Caco-2 (cell line): ENCODE data around the gene ANKRD52. TPM values are rescaled to one million over a fixed set of nuclear protein-coding genes. Genes with fewer than 3 reads are reported as not detected.
A peak's percentile ranks its signal among the peaks of the same experiment; 100 is the strongest.

Source experiments
- BruUV-seq: library from RNA; stranded (reverse); fragments of 400-500 nt; replicated peaks from 2 replicates; lab custom pipeline; 2021; lab: Mats Ljungman, UMichigan
- CTCF ChIA-PET: fragments of 300-600 bp; sonication (Branson Sonifier 250); formaldehyde crosslinking; loops from one replicate; lab custom pipeline; 2022; ENCODE audit warnings: antibody characterized with exemption; lab: Charles Lee
- POLR2A ChIA-PET: fragments of 300-600 bp; sonication (Branson Sonifier 250); formaldehyde crosslinking; loops from one replicate; lab custom pipeline; 2022; ENCODE audit warnings: antibody characterized with exemption; lab: Charles Lee
- DNase-seq, 2 experiments: peaks; one replicate each; pipeline versions ENCODE4 v3.0.0 to v3.0.0-alpha.2; 2020 to 2022
- H3K27me3 ChIP-seq: replicated peaks from 2 replicates; pipeline ENCODE4 v1.6.0; 2011; ENCODE audit warnings: low read length; ENCODE audit not compliant: control insufficient read depth, insufficient read depth
- H3K36me3 ChIP-seq: 2 replicates; pipeline ENCODE4 v1.5.1; 2011; ENCODE audit warnings: low read length; ENCODE audit not compliant: control insufficient read depth, insufficient read depth
- H3K4me1 ChIP-seq: fragments of 250-450 bp; sonication (Bioruptor Pico); 2 replicates; pipeline ENCODE4 v1.5.1; 2020; ENCODE audit warnings: mild to moderate bottlenecking
- H3K4me3 ChIP-seq: 2 replicates; pipeline ENCODE4 v1.5.1; 2011; ENCODE audit warnings: low read depth, mild to moderate bottlenecking, control low read depth, low read length
- H3K9me3 ChIP-seq: fragments of 250-450 bp; sonication (Bioruptor Pico); 2 replicates; pipeline ENCODE4 v1.5.1; 2020; ENCODE audit warnings: mild to moderate bottlenecking, moderate library complexity
- H3K27ac Mint-ChIP-seq: one replicate; pipeline ENCODE4 v1.8.0; 2022; ENCODE audit warnings: mixed read lengths; ENCODE audit not compliant: unreplicated experiment
- H3K27me3 Mint-ChIP-seq: one replicate; pipeline ENCODE4 v1.8.0; 2022; ENCODE audit warnings: mixed read lengths; ENCODE audit not compliant: insufficient read depth, unreplicated experiment
- H3K36me3 Mint-ChIP-seq: one replicate; pipeline ENCODE4 v1.8.0; 2022; ENCODE audit warnings: mild to moderate bottlenecking, mixed read lengths; ENCODE audit not compliant: insufficient read depth, unreplicated experiment
- H3K4me1 Mint-ChIP-seq: one replicate; pipeline ENCODE4 v1.8.0; 2022; ENCODE audit warnings: low read depth, mixed read lengths; ENCODE audit not compliant: unreplicated experiment
- H3K4me3 Mint-ChIP-seq: one replicate; pipeline ENCODE4 v1.8.0; 2022; ENCODE audit warnings: mild to moderate bottlenecking, moderate library complexity, mixed read lengths; ENCODE audit not compliant: unreplicated experiment
- H3K9me3 Mint-ChIP-seq: one replicate; pipeline ENCODE4 v1.8.0; 2022; ENCODE audit warnings: mixed read lengths; ENCODE audit not compliant: unreplicated experiment
- intact Hi-C: fragments of 100-400 bp; cut with micrococcal nuclease; formaldehyde crosslinking; loops from one replicate; pipeline ENCODE4 v1.10.0; 2022; ENCODE audit not compliant: unreplicated experiment
- total RNA-seq: library from RNA; stranded (reverse); gene quantifications from 2 replicates; pipeline ENCODE4 v1.2.3, GENCODE V29; 2022
- TF ChIP-seq, protein P1 (sequence below), 2 experiments: fragments of 200-600 bp in 1 of 2; IDR thresholded peaks; 1 replicate in 1 of 2; 2 replicates in 1 of 2; pipeline versions ENCODE4 v1.5.1 to v1.8.0; 2011 to 2022; ENCODE audit warnings: antibody characterized with exemption in 1 of 2, control low read depth in 1 of 2, inconsistent platforms in 1 of 2, low read depth in 1 of 2, low read length in 1 of 2, mild to moderate bottlenecking in 1 of 2, moderate library complexity in 1 of 2; ENCODE audit not compliant: insufficient read depth in 1 of 2, severe bottlenecking in 1 of 2, unreplicated experiment in 1 of 2

Gene ANKRD52
- total RNA-seq, 1 experiment from 2014 or later, result 34.6 TPM

DNA sequence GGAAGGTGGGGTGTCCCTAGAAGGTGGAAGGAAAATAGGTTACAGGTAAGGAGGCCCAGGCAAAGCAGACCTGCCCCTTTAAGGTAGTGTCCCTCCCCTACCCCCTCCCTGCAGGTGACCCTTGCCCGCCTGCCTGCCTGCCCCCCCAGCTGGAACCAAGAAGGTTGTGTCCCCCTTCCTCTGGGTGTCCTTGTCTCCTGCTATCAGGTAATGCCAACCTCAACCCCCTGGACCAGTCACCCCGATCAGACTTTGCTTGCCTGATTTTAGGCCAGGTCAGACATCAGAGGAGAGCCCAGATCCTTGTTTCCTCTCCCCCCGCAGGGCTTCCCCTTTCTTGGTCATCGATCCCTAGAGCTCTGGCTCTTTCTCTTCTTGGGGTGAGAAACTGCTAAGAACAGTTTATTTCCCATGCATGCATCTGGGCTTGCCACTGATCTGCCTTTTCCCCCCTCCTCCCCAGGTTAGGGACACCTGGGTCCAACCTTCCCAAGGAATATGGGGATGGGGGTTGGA, 28.2 kb downstream of the ANKRD52 start, which contains the start of gene SLC39A5:
Gene SLC39A5, plus strand, starts transcription at position 136 of the 516 bp plus-strand sequence. CDS start 1,224 bp downstream, outside the sequence.
- no peaks in the 10 kb centered on the region; the same call in 1 of the 2 replicates for H3K36me3 ChIP-seq
- no peaks in the 10 kb centered on the region for H3K27me3 ChIP-seq
- H3K36me3 Mint-ChIP-seq, result peaks cover 20% of the 10 kb centered on the region
- intact Hi-C loops, result loop anchor here (1.0 to 2.0 kb wide), 4 partner anchors 8 to 71 kb away; partner anchors contain the start of genes COQ10A and CS
- ChIA-PET CTCF (interaction anchor here (0.5 to 1.8 kb wide), 4 partner anchors 9 to 145 kb away, joined by 3 to 15 read pairs (median 5); partner anchors contain the start of gene RNF41), POLR2A (interaction anchor here (0.6 to 2.0 kb wide), 4 partner anchors 8 to 102 kb away, joined by 4 to 13 read pairs (median 6); partner anchors contain the start of genes RNF41 and SMARCC2)
- DNase-seq, result peak; percentile 38 to 65
- peak within 1 kb of the TSS; percentile 86 for H3K4me3 Mint-ChIP-seq
- H3K9me3 Mint-ChIP-seq, result no peaks in the 10 kb centered on the region
- BruUV-seq, result TSS peak; percentile 91
- H3K27me3 Mint-ChIP-seq, result no peaks in the 10 kb centered on the region
- no peaks in the 10 kb centered on the region for H3K9me3 ChIP-seq
- TF ChIP-seq, protein P1, sequence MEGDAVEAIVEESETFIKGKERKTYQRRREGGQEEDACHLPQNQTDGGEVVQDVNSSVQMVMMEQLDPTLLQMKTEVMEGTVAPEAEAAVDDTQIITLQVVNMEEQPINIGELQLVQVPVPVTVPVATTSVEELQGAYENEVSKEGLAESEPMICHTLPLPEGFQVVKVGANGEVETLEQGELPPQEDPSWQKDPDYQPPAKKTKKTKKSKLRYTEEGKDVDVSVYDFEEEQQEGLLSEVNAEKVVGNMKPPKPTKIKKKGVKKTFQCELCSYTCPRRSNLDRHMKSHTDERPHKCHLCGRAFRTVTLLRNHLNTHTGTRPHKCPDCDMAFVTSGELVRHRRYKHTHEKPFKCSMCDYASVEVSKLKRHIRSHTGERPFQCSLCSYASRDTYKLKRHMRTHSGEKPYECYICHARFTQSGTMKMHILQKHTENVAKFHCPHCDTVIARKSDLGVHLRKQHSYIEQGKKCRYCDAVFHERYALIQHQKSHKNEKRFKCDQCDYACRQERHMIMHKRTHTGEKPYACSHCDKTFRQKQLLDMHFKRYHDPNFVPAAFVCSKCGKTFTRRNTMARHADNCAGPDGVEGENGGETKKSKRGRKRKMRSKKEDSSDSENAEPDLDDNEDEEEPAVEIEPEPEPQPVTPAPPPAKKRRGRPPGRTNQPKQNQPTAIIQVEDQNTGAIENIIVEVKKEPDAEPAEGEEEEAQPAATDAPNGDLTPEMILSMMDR (IDR thresholded peaks at IDR 0.05; ENCODE audit: insufficient read depth in 1 of 2, low read depth in 1 of 2, low read length in 1 of 2, severe bottlenecking in 1 of 2, unreplicated experiment in 1 of 2), result no peak
- peak within 1 kb of the TSS; percentile 85 for H3K27ac Mint-ChIP-seq
- H3K4me1 ChIP-seq, result peaks cover 29% of the 10 kb centered on the region
- H3K4me3 ChIP-seq, result peak within 1 kb of the TSS; percentile 43
- peaks cover 22% of the 10 kb centered on the region for H3K4me1 Mint-ChIP-seq

DNA sequence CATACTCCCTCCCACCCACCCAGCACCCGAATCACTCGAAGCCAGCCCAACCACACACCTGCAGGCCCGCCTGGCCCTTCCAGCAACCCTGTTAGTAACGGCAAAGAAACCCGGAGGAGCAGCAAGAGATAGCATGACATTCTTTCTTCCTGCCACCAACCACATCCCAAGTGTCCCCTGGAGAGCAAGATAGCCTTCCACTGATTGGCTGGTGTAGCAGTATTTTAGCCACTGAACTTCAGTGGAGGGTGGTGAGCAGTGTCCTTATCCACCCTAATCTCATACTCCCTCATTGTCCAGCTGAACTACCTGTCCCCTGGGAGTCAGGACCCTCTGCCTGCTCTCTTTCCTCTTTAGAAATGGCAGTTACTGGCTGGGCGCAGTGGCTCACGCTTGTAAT, 29.1 kb downstream of the ANKRD52 start:
- H3K4me3 ChIP-seq, result no peak overlapping the region
- Mint-ChIP-seq H3K4me3 (peak overlapping the region; percentile 86), H3K4me1 (peaks cover 19% of the 10 kb centered on the region), H3K9me3 (no peaks in the 10 kb centered on the region), H3K27me3 (no peaks in the 10 kb centered on the region), H3K36me3 (peaks cover 20% of the 10 kb centered on the region), H3K27ac (peak overlapping the region; percentile 85)
- no peaks in the 10 kb centered on the region for H3K36me3 ChIP-seq
- no peaks in the 10 kb centered on the region for H3K9me3 ChIP-seq
- TF ChIP-seq, protein P1 (IDR thresholded peaks at IDR 0.05; ENCODE audit: insufficient read depth in 1 of 2, low read depth in 1 of 2, low read length in 1 of 2, severe bottlenecking in 1 of 2, unreplicated experiment in 1 of 2), result no peak
- BruUV-seq, result no TSS peak
- intact Hi-C loops, result no loop called here
- no peaks in the 10 kb centered on the region for H3K27me3 ChIP-seq
- ChIA-PET CTCF (no interaction called here), POLR2A (no interaction called here)
- H3K4me1 ChIP-seq, result peaks cover 29% of the 10 kb centered on the region
- no peak for DNase-seq

DNA sequence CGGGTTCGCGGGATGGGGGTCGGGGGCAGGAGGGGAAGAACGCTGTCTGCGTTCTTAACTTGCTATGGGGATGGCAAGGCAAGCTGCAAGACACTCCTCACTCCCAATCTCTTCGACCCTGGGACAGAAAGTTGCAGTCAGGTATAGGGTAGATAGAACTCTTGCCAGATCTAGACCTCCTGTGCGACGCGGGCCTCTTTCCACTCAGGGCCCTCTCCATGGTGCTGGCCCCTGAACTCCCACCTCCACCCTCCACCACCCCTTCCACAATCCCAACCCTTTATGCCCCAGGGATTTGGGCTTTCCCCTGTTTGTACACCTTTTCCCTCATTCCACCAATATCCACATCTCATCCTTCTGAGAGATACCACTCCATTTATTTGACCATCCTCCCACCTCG, 33.2 kb downstream of the ANKRD52 start:
- Mint-ChIP-seq H3K27me3 (no peaks in the 10 kb centered on the region), H3K9me3 (no peaks in the 10 kb centered on the region), H3K27ac (peak overlapping the region; percentile 98), H3K36me3 (peaks cover 31% of the 10 kb centered on the region), H3K4me3 (peak overlapping the region; percentile 99), H3K4me1 (peaks cover 8% of the 10 kb centered on the region)
- Histone ChIP-seq H3K27me3 (no peaks in the 10 kb centered on the region), H3K9me3 (no peaks in the 10 kb centered on the region), H3K4me3 (peak overlapping the region; percentile 72), H3K36me3 (no peaks in the 10 kb centered on the region), H3K4me1 (peaks cover 13% of the 10 kb centered on the region)
- CTCF ChIA-PET, result no interaction called here
- no peak for DNase-seq
- TF ChIP-seq, protein P1 (IDR thresholded peaks at IDR 0.05; ENCODE audit: insufficient read depth in 1 of 2, low read depth in 1 of 2, low read length in 1 of 2, severe bottlenecking in 1 of 2, unreplicated experiment in 1 of 2), result no peak
- POLR2A ChIA-PET, result no interaction called here
- intact Hi-C loops, result loop anchor here (1.0 to 5.0 kb wide), 5 partner anchors 19 to 107 kb away; partner anchors contain the start of genes ANKRD52 and ZC3H10
- no TSS peak for BruUV-seq
